IMR-90 (cell line): ENCODE data around the gene TRIM62. TPM values are rescaled to one million over a fixed set of nuclear protein-coding genes. Genes with fewer than 3 reads are reported as not detected.

Experiments used
- ATAC-seq: fragments of 200-7000 bp; cut with Tn5 transposase; 2 replicates; pipeline ENCODE4 v1.9.1; 2020; ENCODE audit warnings: low read depth, mild to moderate bottlenecking, moderate library complexity
- BruUV-seq: library from RNA; stranded (reverse); fragments of 400-500 nt; replicated peaks from 2 replicates; lab custom pipeline; 2021; lab: Mats Ljungman, UMichigan
- CTCF ChIA-PET: fragments of 300-600 bp; formaldehyde crosslinking; extraction: SDS; loops from one replicate; lab custom pipeline; 2021; ENCODE audit warnings: antibody characterized with exemption; lab: Yijun Ruan, JAX
- POLR2A ChIA-PET: fragments of 300-600 bp; sonication (Branson Sonifier 250); formaldehyde crosslinking; loops from one replicate; lab custom pipeline; 2022; ENCODE audit warnings: antibody characterized with exemption; ENCODE audit not compliant: unreplicated experiment; lab: Charles Lee
- DNase-seq: peaks from one replicate; pipeline ENCODE4 v3.0.0; 2013
- H2AFZ ChIP-seq: replicated peaks from 2 replicates; pipeline ENCODE3; 2013; ENCODE audit warnings: low read length, mild to moderate bottlenecking; ENCODE audit not compliant: poor library complexity
- H2AK5ac ChIP-seq: 2 replicates; pipeline ENCODE4 v1.6.1; 2013; ENCODE audit warnings: low read depth, low read length, inconsistent platforms
- H2AK9ac ChIP-seq: replicated peaks from 2 replicates; pipeline ENCODE3; 2013; ENCODE audit warnings: mild to moderate bottlenecking, low read depth, low read length, moderate library complexity; ENCODE audit not compliant: poor library complexity
- H2BK120ac ChIP-seq: 2 replicates; pipeline ENCODE4 v1.6.1; 2013; ENCODE audit warnings: low read depth, low read length, inconsistent platforms
- H2BK15ac ChIP-seq: 3 replicates; pipeline ENCODE4 v1.6.1; 2013; ENCODE audit warnings: low read depth, low read length, inconsistent platforms
- H2BK20ac ChIP-seq: 2 replicates; pipeline ENCODE4 v1.6.1; 2013; ENCODE audit warnings: low read depth, mild to moderate bottlenecking, inconsistent platforms, low read length, moderate library complexity
- H2BK5ac ChIP-seq: 2 replicates; pipeline ENCODE4 v1.6.1; 2013; ENCODE audit warnings: mild to moderate bottlenecking, low read depth, low read length, inconsistent platforms; ENCODE audit not compliant: poor library complexity, severe bottlenecking
- H3K14ac ChIP-seq: replicated peaks from 2 replicates; pipeline ENCODE4 v1.6.1; 2013; ENCODE audit warnings: low read depth, low read length, inconsistent platforms
- H3K18ac ChIP-seq: 2 replicates; pipeline ENCODE4 v1.6.1; 2013; ENCODE audit warnings: low read depth, low read length, control low read depth
- H3K23ac ChIP-seq: 2 replicates; pipeline ENCODE4 v1.6.1; 2013; ENCODE audit warnings: low read depth, low read length, inconsistent platforms
- H3K27ac ChIP-seq: 2 replicates; pipeline ENCODE4 v1.5.1; 2013; ENCODE audit warnings: mild to moderate bottlenecking, control low read depth, low read length; ENCODE audit not compliant: insufficient read depth
- H3K27me3 ChIP-seq: 2 replicates; pipeline ENCODE4 v1.6.1; 2013; ENCODE audit warnings: low read length; ENCODE audit not compliant: control insufficient read depth, insufficient read depth
- H3K36me3 ChIP-seq: 2 replicates; pipeline ENCODE4 v1.6.1; 2013; ENCODE audit warnings: low read length, mixed read lengths; ENCODE audit not compliant: control insufficient read depth, insufficient read depth
- H3K4ac ChIP-seq: 2 replicates; pipeline ENCODE4 v1.6.1; 2013; ENCODE audit warnings: low read depth, low read length, inconsistent platforms
- H3K4me1 ChIP-seq: 2 replicates; pipeline ENCODE4 v1.6.1; 2013; ENCODE audit warnings: low read length, mixed read lengths; ENCODE audit not compliant: control insufficient read depth, insufficient read depth
- H3K4me2 ChIP-seq: 2 replicates; pipeline ENCODE4 v1.6.1; 2013; ENCODE audit warnings: low read depth, mild to moderate bottlenecking, control low read depth, low read length, moderate library complexity
- H3K4me3 ChIP-seq: 2 replicates; pipeline ENCODE4 v1.5.1; 2013; ENCODE audit warnings: low read depth, mild to moderate bottlenecking, control low read depth, low read length, moderate library complexity; ENCODE audit not compliant: insufficient read depth
- H3K56ac ChIP-seq: 2 replicates; pipeline ENCODE4 v1.6.1; 2013; ENCODE audit warnings: low read length, inconsistent platforms; ENCODE audit not compliant: insufficient read depth; ENCODE audit errors: extremely low read depth
- H3K79me1 ChIP-seq, 2 experiments: 2 replicates each; pipeline ENCODE4 v1.6.1; 2013; ENCODE audit warnings: low read length in 2 of 2, inconsistent platforms in 1 of 2, low read depth in 1 of 2
- H3K9ac ChIP-seq: 2 replicates; pipeline ENCODE4 v1.6.1; 2013; ENCODE audit warnings: low read depth, low read length, control low read depth
- H3K9me1 ChIP-seq: 2 replicates; pipeline ENCODE4 v1.6.1; 2013; ENCODE audit warnings: low read length, inconsistent platforms; ENCODE audit not compliant: insufficient read depth
- H3K9me3 ChIP-seq: 2 replicates; pipeline ENCODE4 v1.6.1; 2013; ENCODE audit warnings: low read length; ENCODE audit not compliant: control insufficient read depth, insufficient read depth
- H4K20me1 ChIP-seq: 2 replicates; pipeline ENCODE4 v1.6.1; 2013; ENCODE audit warnings: low read length, inconsistent platforms; ENCODE audit not compliant: insufficient read depth
- H4K5ac ChIP-seq: 2 replicates; pipeline ENCODE4 v1.6.1; 2013; ENCODE audit warnings: mild to moderate bottlenecking, low read depth, low read length, control low read depth
- H4K8ac ChIP-seq, 2 experiments: 2 replicates each; pipeline ENCODE4 v1.6.1; 2013; ENCODE audit warnings: low read depth in 2 of 2, low read length in 2 of 2, control low read depth in 1 of 2, inconsistent platforms in 1 of 2
- H4K91ac ChIP-seq: 2 replicates; pipeline ENCODE4 v1.6.1; 2013; ENCODE audit warnings: low read depth, low read length, inconsistent platforms; ENCODE audit not compliant: insufficient read depth
- CEBPB ChIP-seq: IDR thresholded peaks from 2 replicates; pipeline ENCODE4 v1.6.1; 2012; ENCODE audit warnings: low read depth, low read length, improper control_type of control experiment
- FOS ChIP-seq: fragments of 150-350 bp; IDR thresholded peaks from 2 replicates; pipeline ENCODE4 v1.6.1; 2016; ENCODE audit warnings: low read depth, low read length
- MAFK ChIP-seq: IDR thresholded peaks from 2 replicates; pipeline ENCODE4 v1.6.1; 2012; ENCODE audit warnings: low read depth, low read length, improper control_type of control experiment
- MAZ ChIP-seq: IDR thresholded peaks from 2 replicates; pipeline ENCODE4 v1.6.1; 2012; ENCODE audit warnings: low read depth, mild to moderate bottlenecking, low read length, improper control_type of control experiment, moderate library complexity, borderline replicate concordance
- NFE2L2 ChIP-seq: fragments of 150-350 bp; IDR thresholded peaks from 2 replicates; pipeline ENCODE4 v1.6.1; 2016; ENCODE audit warnings: low read depth, mild to moderate bottlenecking, low read length
- RFX5 ChIP-seq: IDR thresholded peaks from 2 replicates; pipeline ENCODE4 v1.8.0; 2012; ENCODE audit warnings: low read depth, mild to moderate bottlenecking, low read length, moderate library complexity
- WGBS, 2 experiments: methylation state at CpG; one replicate each; pipeline versions ENCODE4 v1.1.5 to v1.1.7; 2013; ENCODE audit warnings: missing lambda C conversion rate in 2 of 2; ENCODE audit not compliant: insufficient read length in 1 of 2; ENCODE audit errors: extremely low coverage in 2 of 2; 5-methylcytosine and 5-hydroxymethylcytosine counted together
- dilution Hi-C: fragments of 300-500 bp; cut with HindIII; formaldehyde crosslinking; loops from one replicate; pipeline ENCODE4 v1.14.3; 2018; ENCODE audit warnings: low sequenced_read_pairs; ENCODE audit not compliant: unreplicated experiment
- in situ Hi-C: fragments of 300-500 bp; cut with MboI; formaldehyde crosslinking; loops from 3 replicates; pipeline ENCODE4 v1.14.3; 2019; ENCODE audit warnings: low sequenced_read_pairs, inconsistent platforms, mixed read lengths
- intact Hi-C: fragments of 100-400 bp; cut with micrococcal nuclease; formaldehyde crosslinking; loops from 2 replicates; pipeline ENCODE4 v1.10.0; 2022
- polyA plus RNA-seq, 3 experiments: library from polyadenylated mRNA; depleted of rRNA; stranded (reverse); fragments of >200 nt; gene quantifications; 2 replicates each; pipeline ENCODE4 v1.2.3, GENCODE V29; 2012; ENCODE audit warnings: low replicate concordance in 1 of 3
- total RNA-seq: library from RNA; depleted of rRNA; stranded (reverse); fragments of >200 nt; gene quantifications from 2 replicates; pipeline ENCODE4 v1.2.3, GENCODE V29; 2012
- TF ChIP-seq, protein P1 (sequence below): fragments of 150-350 bp; IDR thresholded peaks from 2 replicates; pipeline ENCODE4 v1.6.1; 2017; ENCODE audit warnings: mild to moderate bottlenecking, antibody characterized with exemption, low read length, low read depth
- TF ChIP-seq, protein P2 (sequence below): fragments of 150-350 bp; IDR thresholded peaks from 2 replicates; pipeline ENCODE4 v1.6.1; 2016; ENCODE audit warnings: low read depth, mild to moderate bottlenecking, low read length, moderate library complexity, borderline replicate concordance

Gene TRIM62
- total and polyA plus RNA-seq, 2 of the 4 experiments (the other 2 are of a cell fraction) = 3.0 to 11.1 TPM

DNA sequence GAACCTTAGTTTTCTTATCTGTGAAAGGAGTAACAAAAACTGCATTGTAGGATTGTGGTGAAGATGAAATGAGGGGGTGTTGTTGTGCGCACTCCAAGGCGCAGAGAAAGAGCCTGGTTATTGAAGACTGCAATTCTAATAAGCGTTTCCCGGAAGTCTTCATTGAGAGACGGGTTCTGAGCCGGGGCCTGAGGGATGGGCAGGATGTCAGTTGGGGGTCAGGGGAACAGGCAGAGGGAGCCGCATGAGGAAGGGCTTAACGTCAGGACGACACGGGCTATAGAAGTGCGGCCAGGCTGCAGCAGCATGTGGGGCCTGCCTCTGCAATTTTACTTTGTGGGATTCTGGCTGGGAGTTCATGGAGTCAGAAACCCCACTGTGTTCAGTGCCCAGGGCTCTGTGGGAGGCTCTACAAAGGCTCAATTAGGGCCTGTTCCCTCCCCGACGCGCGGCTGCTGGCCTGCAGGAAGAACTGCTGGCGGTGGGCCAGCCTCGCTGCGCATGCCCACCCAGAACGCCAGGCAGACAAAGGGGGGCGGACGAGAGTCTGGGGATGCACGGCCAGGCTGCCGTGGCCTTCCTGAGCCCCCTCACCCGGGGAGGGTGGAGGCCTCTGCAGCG, 20.7 kb downstream of the TRIM62 start:
- Histone ChIP-seq H2BK120ac (peak overlapping the region; percentile 75), H3K56ac (no peak overlapping the region), H3K79me1 (peaks cover 5 to 33% of the 10 kb centered on the region in 2 experiments; a peak in 3 of 4 replicates), H2AK5ac (peak overlapping the region; percentile 87), H2AK9ac (peak overlapping the region; percentile 31), H4K5ac (peak overlapping the region; percentile 49), H3K4me2 (no peak overlapping the region), H3K14ac (0 out of 2 replicates have a peak overlapping the region, but pooled peaks have one; percentile 52), H2BK15ac (peak overlapping the region; percentile 78; the same call in 2 of the 3 replicates), H3K4me1 (peaks cover 24% of the 10 kb centered on the region), H3K4me3 (no peak overlapping the region), H4K8ac (peak overlapping the region; percentile 85 to 89), H3K27ac (peak overlapping the region; percentile 43), H3K4ac (peak overlapping the region; percentile 69), H3K9me3 (no peaks in the 10 kb centered on the region), H3K9ac (peak overlapping the region; percentile 45), H2AFZ (peak overlapping the region; percentile 78), H4K91ac (peak overlapping the region; percentile 34), H3K27me3 (no peaks in the 10 kb centered on the region), H3K9me1 (peaks cover 33% of the 10 kb centered on the region), H3K36me3 (peaks cover 18% of the 10 kb centered on the region), H2BK5ac (no peak overlapping the region), H3K18ac (peak overlapping the region; percentile 24), H2BK20ac (peak overlapping the region; percentile 58; the same call in 1 of the 2 replicates), H3K23ac (peak overlapping the region; percentile 90), H4K20me1 (no peaks in the 10 kb centered on the region)
- intact Hi-C loops = no loop called here
- in situ Hi-C loops = no loop called here
- BruUV-seq = no TSS peak
- 48% methylated on average over 8 of the region's 25 CpGs; no CpG with 5 or more reads in 1 of the 2 experiments for WGBS, 2 experiments
- ChIA-PET CTCF (no interaction called here), POLR2A (no interaction called here)
- peak; percentile 48 for DNase-seq
- dilution Hi-C loops = no loop called here
- peak; percentile 10; the same call in 1 of the 2 replicates for ATAC-seq
- TF ChIP-seq MAZ (no peak), MAFK (no peak), CEBPB (no peak), RFX5 (no peak), NFE2L2 (no peak), FOS (no peak)
- TF ChIP-seq, protein P1, sequence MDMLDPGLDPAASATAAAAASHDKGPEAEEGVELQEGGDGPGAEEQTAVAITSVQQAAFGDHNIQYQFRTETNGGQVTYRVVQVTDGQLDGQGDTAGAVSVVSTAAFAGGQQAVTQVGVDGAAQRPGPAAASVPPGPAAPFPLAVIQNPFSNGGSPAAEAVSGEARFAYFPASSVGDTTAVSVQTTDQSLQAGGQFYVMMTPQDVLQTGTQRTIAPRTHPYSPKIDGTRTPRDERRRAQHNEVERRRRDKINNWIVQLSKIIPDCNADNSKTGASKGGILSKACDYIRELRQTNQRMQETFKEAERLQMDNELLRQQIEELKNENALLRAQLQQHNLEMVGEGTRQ = no peak
- TF ChIP-seq, protein P2, sequence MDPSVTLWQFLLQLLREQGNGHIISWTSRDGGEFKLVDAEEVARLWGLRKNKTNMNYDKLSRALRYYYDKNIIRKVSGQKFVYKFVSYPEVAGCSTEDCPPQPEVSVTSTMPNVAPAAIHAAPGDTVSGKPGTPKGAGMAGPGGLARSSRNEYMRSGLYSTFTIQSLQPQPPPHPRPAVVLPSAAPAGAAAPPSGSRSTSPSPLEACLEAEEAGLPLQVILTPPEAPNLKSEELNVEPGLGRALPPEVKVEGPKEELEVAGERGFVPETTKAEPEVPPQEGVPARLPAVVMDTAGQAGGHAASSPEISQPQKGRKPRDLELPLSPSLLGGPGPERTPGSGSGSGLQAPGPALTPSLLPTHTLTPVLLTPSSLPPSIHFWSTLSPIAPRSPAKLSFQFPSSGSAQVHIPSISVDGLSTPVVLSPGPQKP = no peak
